Fibroblast of peridontal ligament (primary cell): Measurements from ENCODE around the gene JMJD7.
A peak's percentile ranks its signal among the peaks of the same experiment; 100 is the strongest.

Experiments used
- DNase-seq: peaks from one replicate; pipeline ENCODE4 v3.0.0-alpha.2; 2010; ENCODE audit errors: extremely low read depth

The JMJD7 gene

GRCh38 chr15:41827880-41828806, at the start of gene JMJD7:
Gene JMJD7 (plus strand): TSS chr15:41828092. CDS start chr15:41828125, 33 bp downstream.
- peak; percentile 75 for DNase-seq

- DNase-seq: no peak
These were observed 49.4 kb upstream of the JMJD7 start for GRCh38 chr15:41778521-41778920.

- no peak for DNase-seq
These were observed 48.2 kb upstream of the JMJD7 start for GRCh38 chr15:41779662-41780157.

GRCh38 chr15:41780266-41780665, 47.6 kb upstream of the JMJD7 start:
- peak; percentile 36 for DNase-seq

- DNase-seq: no peak
These were observed 47.2 kb upstream of the JMJD7 start for GRCh38 chr15:41780727-41781126.

- DNase-seq: no peak
These were observed 45.3 kb upstream of the JMJD7 start for GRCh38 chr15:41782371-41783282.

GRCh38 chr15:41783296-41783695, 44.6 kb upstream of the JMJD7 start:
- DNase-seq: no peak

- no peak for DNase-seq
These were observed 39.6 kb upstream of the JMJD7 start for GRCh38 chr15:41788262-41788661.

- DNase-seq: no peak
These were observed 38.7 kb upstream of the JMJD7 start for GRCh38 chr15:41789236-41789635.

- DNase-seq: no peak
These were observed 38.2 kb upstream of the JMJD7 start for GRCh38 chr15:41789662-41790061.

GRCh38 chr15:41790169-41790568, 37.7 kb upstream of the JMJD7 start:
- no peak for DNase-seq

GRCh38 chr15:41790756-41791546, 36.9 kb upstream of the JMJD7 start:
- peak; percentile 53 for DNase-seq

- DNase-seq: no peak
These were observed 36.4 kb upstream of the JMJD7 start for GRCh38 chr15:41791547-41791937.

- DNase-seq: no peak
These were observed 35.8 kb upstream of the JMJD7 start for GRCh38 chr15:41792000-41792637.

GRCh38 chr15:41794081-41794480, 33.8 kb upstream of the JMJD7 start:
- no peak for DNase-seq

- DNase-seq: peak; percentile 93
These were observed 31.7 kb upstream of the JMJD7 start for GRCh38 chr15:41795996-41796856.

- no peak for DNase-seq
These were observed 30.5 kb upstream of the JMJD7 start for GRCh38 chr15:41797201-41797944.

- no peak for DNase-seq
These were observed 29.0 kb upstream of the JMJD7 start for GRCh38 chr15:41798607-41799487.
